IPS DF 6.9 (cell line): ENCODE data around the gene PNMA8B.
A peak's percentile ranks its signal among the peaks of the same experiment; 100 is the strongest.

ENCODE experiments used
- DNase-seq: peaks from one replicate; pipeline ENCODE4 v3.0.0-alpha.2; 2013; ENCODE audit warnings: low read depth, low spot score
- H3K27ac ChIP-seq: one replicate; pipeline ENCODE4 v1.5.1; 2013; ENCODE audit warnings: low read length, control low read depth
- H3K27me3 ChIP-seq: 2 replicates; pipeline ENCODE4 v1.6.1; 2013; ENCODE audit warnings: mild to moderate bottlenecking, low read length; ENCODE audit not compliant: control insufficient read depth, insufficient read depth
- H3K36me3 ChIP-seq: 2 replicates; pipeline ENCODE4 v1.6.1; 2013; ENCODE audit warnings: low read length; ENCODE audit not compliant: control insufficient read depth, insufficient read depth
- H3K4me1 ChIP-seq: 2 replicates; pipeline ENCODE4 v1.6.1; 2013; ENCODE audit warnings: low read length; ENCODE audit not compliant: control insufficient read depth, insufficient read depth
- H3K4me3 ChIP-seq: 2 replicates; pipeline ENCODE4 v1.5.1; 2013; ENCODE audit warnings: mild to moderate bottlenecking, low read length
- H3K9me3 ChIP-seq: 2 replicates; pipeline ENCODE4 v1.6.1; 2013; ENCODE audit warnings: low read length, inconsistent platforms; ENCODE audit not compliant: control insufficient read depth, insufficient read depth
- WGBS: extraction: QIAGEN DNeasy Blood & Tissue Kit; methylation state at CpG from one replicate; pipeline ENCODE4 v1.1.7; 2013; ENCODE audit warnings: mixed read lengths, missing lambda C conversion rate; ENCODE audit not compliant: insufficient read length, insufficient coverage; 5-methylcytosine and 5-hydroxymethylcytosine counted together

The PNMA8B gene

GRCh38 chr19:46494146-46494940 lies 1.3 kb downstream of the PNMA8B start:
- H3K27ac ChIP-seq: no peak overlapping the region
- no peaks in the 10 kb centered on the region for H3K36me3 ChIP-seq
- H3K27me3 ChIP-seq: peaks cover 10% of the 10 kb centered on the region; the same call in 1 of the 2 replicates
- DNase-seq: no peak
- peak overlapping the region; percentile 11; the same call in 1 of the 2 replicates for H3K4me3 ChIP-seq
- WGBS: no CpG with 5 or more reads among the region's 67 CpGs
- no peaks in the 10 kb centered on the region for H3K9me3 ChIP-seq
- H3K4me1 ChIP-seq: peaks cover 1% of the 10 kb centered on the region

DNA sequence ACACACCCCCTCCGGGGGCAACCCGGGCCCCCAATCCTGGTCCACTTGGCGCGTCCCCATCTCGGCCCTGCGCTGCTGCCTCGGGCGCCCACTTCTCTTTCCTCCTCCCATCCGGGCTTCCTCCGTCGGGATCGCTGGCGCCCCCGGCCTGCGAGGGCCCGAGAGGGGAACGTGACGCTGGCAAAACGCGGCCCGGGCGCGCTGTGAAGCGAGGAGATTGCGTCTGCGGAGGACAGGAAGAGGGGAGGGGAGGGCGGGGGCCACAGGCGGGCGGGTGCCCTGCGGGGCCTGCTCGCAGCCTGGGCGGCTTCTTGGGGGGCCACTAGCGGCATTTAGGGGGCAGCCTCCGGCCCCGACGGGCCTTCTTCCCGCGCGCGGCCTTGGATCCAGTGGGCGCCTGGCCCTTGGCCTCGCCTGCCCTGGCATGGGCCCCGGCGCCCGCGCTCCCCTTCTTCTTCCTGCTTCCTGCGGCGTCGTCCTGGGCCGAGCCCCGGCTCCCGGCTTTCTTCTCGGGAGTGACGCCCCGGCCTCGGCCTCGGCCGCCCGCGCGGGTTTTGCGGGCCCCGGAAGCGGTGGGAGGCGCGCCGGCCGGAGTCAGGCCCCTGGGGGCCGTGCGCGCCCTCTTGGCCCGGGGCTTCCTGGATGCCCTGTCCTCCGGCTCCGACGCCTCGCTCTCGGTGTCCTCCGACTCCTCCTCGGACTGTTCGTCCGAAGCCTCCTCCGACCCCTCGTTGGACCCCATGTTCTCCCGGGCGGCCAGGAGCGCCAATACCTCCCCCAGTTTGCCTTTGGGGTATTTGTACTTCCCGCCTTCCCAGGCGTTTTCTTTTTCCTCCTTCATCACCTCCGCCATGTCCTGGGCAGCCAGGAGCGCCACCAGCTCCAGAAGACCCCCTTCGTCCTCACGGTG lies 2.2 kb downstream of the PNMA8B start:
- no peak overlapping the region for H3K27ac ChIP-seq
- no peak for DNase-seq
- peaks cover 17% of the 10 kb centered on the region; the same call in 1 of the 2 replicates for H3K27me3 ChIP-seq

GRCh38 chr19:46492841-46493235 lies 2.8 kb downstream of the PNMA8B start:
- Histone ChIP-seq H3K27me3 (peaks cover 17% of the 10 kb centered on the region; the same call in 1 of the 2 replicates), H3K4me3 (peak overlapping the region; percentile 29; the same call in 1 of the 2 replicates), H3K4me1 (peaks cover 1% of the 10 kb centered on the region), H3K9me3 (no peaks in the 10 kb centered on the region), H3K36me3 (no peaks in the 10 kb centered on the region), H3K27ac (no peak overlapping the region)
- no peak for DNase-seq
- WGBS: no CpG with 5 or more reads among the region's 17 CpGs

More for the DNA sequence above, 2.2 kb downstream of the PNMA8B start:
- Histone ChIP-seq H3K9me3 (no peaks in the 10 kb centered on the region), H3K36me3 (no peaks in the 10 kb centered on the region), H3K4me1 (peaks cover 1% of the 10 kb centered on the region), H3K4me3 (peak overlapping the region; percentile 29; the same call in 1 of the 2 replicates)
- no CpG with 5 or more reads among the region's 92 CpGs for WGBS

GRCh38 chr19:46491975-46492682 lies 3.5 kb downstream of the PNMA8B start:
- Histone ChIP-seq H3K4me3 (no peak overlapping the region), H3K36me3 (no peaks in the 10 kb centered on the region), H3K4me1 (peaks cover 3% of the 10 kb centered on the region), H3K27me3 (peaks cover 17% of the 10 kb centered on the region; the same call in 1 of the 2 replicates), H3K27ac (no peak overlapping the region), H3K9me3 (no peaks in the 10 kb centered on the region)
- no peak for DNase-seq
- no CpG with 5 or more reads among the region's 18 CpGs for WGBS

DNA sequence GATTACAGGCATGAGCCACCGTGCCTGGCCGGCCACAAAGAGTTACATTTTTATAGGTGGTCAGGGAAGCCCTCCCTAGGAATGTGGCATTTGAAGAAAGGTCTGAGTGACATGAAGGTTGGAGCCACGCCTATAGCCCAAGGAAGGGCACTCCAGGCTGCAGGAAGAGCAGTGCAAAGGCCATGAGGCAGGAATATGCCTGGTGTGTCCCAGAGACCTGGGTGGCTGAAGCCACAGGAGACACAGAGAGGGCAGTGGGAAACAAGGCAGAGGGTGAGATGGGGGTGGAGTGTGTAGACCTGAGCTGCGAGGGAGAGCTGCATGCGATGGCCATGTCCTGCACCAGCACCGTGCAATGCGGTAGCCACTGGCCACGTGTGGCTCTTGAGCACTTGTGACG lies 4.9 kb downstream of the PNMA8B start:
- Histone ChIP-seq H3K27ac (no peak overlapping the region), H3K9me3 (no peaks in the 10 kb centered on the region), H3K36me3 (no peaks in the 10 kb centered on the region), H3K27me3 (peaks cover 17% of the 10 kb centered on the region; the same call in 1 of the 2 replicates), H3K4me1 (peaks cover 3% of the 10 kb centered on the region), H3K4me3 (no peak overlapping the region)
- DNase-seq: no peak
- WGBS: no CpG with 5 or more reads among the region's 9 CpGs

DNA sequence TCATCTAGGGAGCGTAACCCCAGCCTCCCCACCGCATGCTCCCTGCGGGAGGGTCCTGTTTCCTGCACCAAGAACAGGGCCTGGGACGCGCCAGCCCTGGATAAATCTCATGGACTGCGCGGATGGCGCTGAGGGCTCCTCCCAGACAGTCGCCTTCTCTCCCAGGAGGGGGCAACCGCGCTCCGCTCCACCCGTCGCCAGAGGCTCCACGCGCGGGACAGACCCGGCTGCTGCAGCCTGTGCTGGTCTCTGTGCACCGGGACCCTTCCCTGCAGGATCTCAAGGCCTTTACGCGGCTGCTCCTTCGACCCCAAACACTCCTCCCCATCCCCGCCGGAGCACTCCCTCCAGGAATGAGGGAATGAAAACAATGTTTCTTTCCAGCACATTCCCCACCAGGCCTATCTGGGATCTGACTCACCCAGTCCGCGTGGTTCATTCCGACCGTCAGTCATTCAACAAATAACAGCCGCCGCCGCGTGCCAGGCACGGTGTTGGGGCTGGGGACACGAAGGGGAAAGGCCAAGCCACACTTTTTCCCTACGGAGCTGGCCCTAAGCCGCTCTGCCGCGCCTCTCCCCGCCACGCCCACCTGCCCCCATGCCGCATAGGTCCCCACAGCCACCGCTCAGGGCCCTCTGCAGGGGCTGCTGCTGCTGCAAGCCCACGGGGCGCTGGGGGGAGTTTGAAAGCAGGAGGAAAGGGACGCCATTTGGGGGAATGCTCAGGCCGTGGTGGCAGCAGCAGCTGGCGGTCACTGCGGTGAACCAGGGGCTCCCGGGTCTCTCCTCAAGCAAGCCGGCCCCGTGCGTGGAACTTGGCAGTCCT lies 6.0 kb downstream of the PNMA8B start:
- no peaks in the 10 kb centered on the region for H3K36me3 ChIP-seq
- H3K4me3 ChIP-seq: peak overlapping the region; percentile 38; the same call in 1 of the 2 replicates
- H3K27ac ChIP-seq: no peak overlapping the region
- H3K9me3 ChIP-seq: no peaks in the 10 kb centered on the region
- DNase-seq: no peak
- H3K27me3 ChIP-seq: peaks cover 17% of the 10 kb centered on the region; the same call in 1 of the 2 replicates
- peaks cover 3% of the 10 kb centered on the region for H3K4me1 ChIP-seq
- no CpG with 5 or more reads among the region's 52 CpGs for WGBS

DNA sequence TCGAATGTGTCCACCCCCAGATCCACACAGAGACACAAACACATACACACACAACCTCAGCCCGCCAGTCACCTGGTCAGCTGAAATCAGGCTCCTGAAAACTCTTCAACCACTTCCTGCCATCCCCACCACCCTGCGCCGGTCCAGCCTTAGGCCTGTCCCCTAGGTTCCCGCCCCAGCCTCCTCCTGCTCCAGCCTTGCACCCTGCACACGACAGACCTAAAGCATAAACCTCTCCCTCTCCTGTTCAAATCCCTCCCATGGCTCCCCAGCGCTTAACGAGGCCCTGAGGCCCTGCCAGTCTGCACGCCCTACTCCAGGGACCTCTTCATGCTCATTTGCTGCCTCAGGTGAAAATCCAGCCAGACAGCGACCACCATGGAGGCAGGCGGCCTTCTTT lies 7.1 kb downstream of the PNMA8B start:
- Histone ChIP-seq H3K27ac (no peak overlapping the region), H3K4me3 (no peak overlapping the region), H3K4me1 (peaks cover 3% of the 10 kb centered on the region), H3K27me3 (peaks cover 11% of the 10 kb centered on the region; the same call in 1 of the 2 replicates), H3K36me3 (no peaks in the 10 kb centered on the region), H3K9me3 (no peaks in the 10 kb centered on the region)
- WGBS: no CpG with 5 or more reads among the region's 11 CpGs
- DNase-seq: no peak

DNA sequence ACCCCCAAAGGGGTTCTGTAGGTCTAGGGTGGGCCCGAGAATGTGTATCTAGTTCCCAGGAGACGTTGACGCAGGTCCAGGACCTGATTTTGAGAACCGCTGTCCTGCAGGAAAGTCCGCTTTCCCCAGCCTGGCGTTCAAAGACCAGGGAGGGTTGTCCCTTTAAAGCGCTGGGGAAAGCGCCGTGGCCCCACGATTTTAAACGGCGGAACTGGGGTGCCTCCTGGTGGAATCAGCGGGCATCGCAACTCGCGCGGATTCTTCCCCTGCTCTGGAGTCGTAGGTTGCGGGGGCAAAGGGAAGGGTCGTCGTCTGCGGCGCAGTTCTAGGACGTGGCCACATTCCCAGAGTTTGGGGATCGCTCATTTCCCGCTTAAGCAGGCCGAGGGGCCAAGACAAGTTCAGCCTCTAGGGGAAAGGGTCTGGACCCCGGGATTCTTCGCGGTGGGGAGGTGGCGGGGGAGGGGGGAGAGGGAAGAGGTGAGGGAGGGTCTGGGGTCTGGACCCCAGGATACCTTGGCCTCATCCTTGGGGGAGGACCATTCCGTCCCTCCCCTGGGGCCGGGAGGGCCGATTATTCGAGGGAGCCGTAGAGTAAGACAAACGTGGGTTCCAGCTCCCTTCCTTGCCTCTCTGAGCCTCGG lies 7.7 kb downstream of the PNMA8B start:
- Histone ChIP-seq H3K9me3 (no peaks in the 10 kb centered on the region), H3K36me3 (no peaks in the 10 kb centered on the region), H3K27ac (no peak overlapping the region), H3K4me1 (peaks cover 3% of the 10 kb centered on the region), H3K27me3 (peaks cover 11% of the 10 kb centered on the region; the same call in 1 of the 2 replicates), H3K4me3 (peak overlapping the region; percentile 1; the same call in 1 of the 2 replicates)
- DNase-seq: no peak
- WGBS: no CpG with 5 or more reads among the region's 38 CpGs

GRCh38 chr19:46487178-46487801 lies 8.4 kb downstream of the PNMA8B start:
- H3K4me3 ChIP-seq: peak overlapping the region; percentile 1; the same call in 1 of the 2 replicates
- H3K36me3 ChIP-seq: no peaks in the 10 kb centered on the region
- DNase-seq: no peak
- H3K27me3 ChIP-seq: peaks cover 11% of the 10 kb centered on the region; the same call in 1 of the 2 replicates
- H3K9me3 ChIP-seq: no peaks in the 10 kb centered on the region
- WGBS: no CpG with 5 or more reads among the region's 19 CpGs
- peaks cover 2% of the 10 kb centered on the region for H3K4me1 ChIP-seq
- no peak overlapping the region for H3K27ac ChIP-seq
